Adipocyte (in vitro differentiated cells): ENCODE results near the gene PCBP3.

Experiments used
- DNase-seq: peaks from one replicate; pipeline ENCODE4 v3.0.0-alpha.2; 2015; ENCODE audit warnings: low read depth
- H3K27me3 ChIP-seq: replicated peaks from 2 replicates; pipeline ENCODE4 v1.7.0; 2013; ENCODE audit warnings: mild to moderate bottlenecking, low read length, moderate library complexity; ENCODE audit not compliant: control insufficient read depth, insufficient read depth
- H3K36me3 ChIP-seq: 2 replicates; pipeline ENCODE4 v1.7.0; 2013; ENCODE audit warnings: low read length, mild to moderate bottlenecking, moderate library complexity; ENCODE audit not compliant: control insufficient read depth, insufficient read depth, severe bottlenecking
- H3K4me1 ChIP-seq: 2 replicates; pipeline ENCODE4 v1.7.0; 2013; ENCODE audit warnings: mild to moderate bottlenecking, low read length, moderate library complexity; ENCODE audit not compliant: control insufficient read depth, insufficient read depth
- H3K4me3 ChIP-seq: 2 replicates; pipeline ENCODE4 v1.7.0; 2013; ENCODE audit warnings: mild to moderate bottlenecking, low read length, moderate library complexity
- H3K9ac ChIP-seq: 2 replicates; pipeline ENCODE4 v1.7.0; 2013; ENCODE audit warnings: mild to moderate bottlenecking, low read length, moderate library complexity
- H3K9me3 ChIP-seq: 2 replicates; pipeline ENCODE4 v1.7.0; 2013; ENCODE audit warnings: mild to moderate bottlenecking, low read length, moderate library complexity; ENCODE audit not compliant: control insufficient read depth

Gene PCBP3

GRCh38 chr21:45799765-45800338 lies 156.3 kb downstream of the PCBP3 start:
- H3K27me3 ChIP-seq, result no peaks in the 10 kb centered on the region
- H3K36me3 ChIP-seq, result no peaks in the 10 kb centered on the region
- H3K4me1 ChIP-seq, result no peaks in the 10 kb centered on the region
- H3K9me3 ChIP-seq, result no peaks in the 10 kb centered on the region
- H3K4me3 ChIP-seq, result no peak overlapping the region
- H3K9ac ChIP-seq, result no peak overlapping the region
- DNase-seq, result no peak

- no peaks in the 10 kb centered on the region for H3K9me3 ChIP-seq
- H3K36me3 ChIP-seq, result no peaks in the 10 kb centered on the region
- H3K4me3 ChIP-seq, result no peak overlapping the region
- no peak for DNase-seq
- no peak overlapping the region for H3K9ac ChIP-seq
- no peaks in the 10 kb centered on the region for H3K4me1 ChIP-seq
- no peaks in the 10 kb centered on the region for H3K27me3 ChIP-seq
These were observed 157.0 kb downstream of the PCBP3 start for GRCh38 chr21:45800339-45801080.

GRCh38 chr21:45801129-45801964 lies 157.8 kb downstream of the PCBP3 start:
- Histone ChIP-seq H3K27me3 (no peaks in the 10 kb centered on the region), H3K36me3 (no peaks in the 10 kb centered on the region), H3K9me3 (no peaks in the 10 kb centered on the region), H3K4me3 (no peak overlapping the region), H3K9ac (no peak overlapping the region), H3K4me1 (no peaks in the 10 kb centered on the region)
- DNase-seq, result no peak

- Histone ChIP-seq H3K36me3 (peaks cover 4% of the 10 kb centered on the region), H3K27me3 (no peaks in the 10 kb centered on the region), H3K9ac (no peak overlapping the region), H3K4me3 (no peak overlapping the region), H3K4me1 (no peaks in the 10 kb centered on the region), H3K9me3 (no peaks in the 10 kb centered on the region)
- no peak for DNase-seq
These were observed 158.5 kb downstream of the PCBP3 start for GRCh38 chr21:45801989-45802388.

GRCh38 chr21:45802425-45802824 lies 158.9 kb downstream of the PCBP3 start:
- Histone ChIP-seq H3K9me3 (no peaks in the 10 kb centered on the region), H3K4me3 (no peak overlapping the region)
- no peak for DNase-seq

GRCh38 chr21:45802956-45803617 lies 159.6 kb downstream of the PCBP3 start:
- Histone ChIP-seq H3K27me3 (no peaks in the 10 kb centered on the region), H3K9me3 (no peaks in the 10 kb centered on the region)
- no peak for DNase-seq

More at GRCh38 chr21:45802425-45802824, 158.9 kb downstream of the PCBP3 start:
- Histone ChIP-seq H3K9ac (no peak overlapping the region), H3K4me1 (no peaks in the 10 kb centered on the region), H3K27me3 (no peaks in the 10 kb centered on the region), H3K36me3 (peaks cover 4% of the 10 kb centered on the region)

GRCh38 chr21:45803618-45804340 lies 160.3 kb downstream of the PCBP3 start:
- H3K4me1 ChIP-seq, result no peaks in the 10 kb centered on the region
- no peaks in the 10 kb centered on the region for H3K27me3 ChIP-seq

More at GRCh38 chr21:45802956-45803617, 159.6 kb downstream of the PCBP3 start:
- H3K9ac ChIP-seq, result no peak overlapping the region
- no peaks in the 10 kb centered on the region for H3K4me1 ChIP-seq
- H3K4me3 ChIP-seq, result no peak overlapping the region
- peaks cover 4% of the 10 kb centered on the region for H3K36me3 ChIP-seq

GRCh38 chr21:45804809-45805313 lies 161.3 kb downstream of the PCBP3 start:
- no peaks in the 10 kb centered on the region for H3K27me3 ChIP-seq
- H3K9me3 ChIP-seq, result no peaks in the 10 kb centered on the region
- DNase-seq, result no peak
- no peak overlapping the region for H3K4me3 ChIP-seq
- peaks cover 4% of the 10 kb centered on the region for H3K36me3 ChIP-seq
- no peak overlapping the region for H3K9ac ChIP-seq
- H3K4me1 ChIP-seq, result no peaks in the 10 kb centered on the region

More at GRCh38 chr21:45803618-45804340, 160.3 kb downstream of the PCBP3 start:
- no peaks in the 10 kb centered on the region for H3K9me3 ChIP-seq
- no peak overlapping the region for H3K4me3 ChIP-seq
- no peak for DNase-seq
- no peak overlapping the region for H3K9ac ChIP-seq
- peaks cover 4% of the 10 kb centered on the region for H3K36me3 ChIP-seq

- no peaks in the 10 kb centered on the region for H3K27me3 ChIP-seq
- no peak overlapping the region for H3K4me3 ChIP-seq
- no peak for DNase-seq
- H3K9me3 ChIP-seq, result no peaks in the 10 kb centered on the region
- H3K36me3 ChIP-seq, result peaks cover 4% of the 10 kb centered on the region
- no peak overlapping the region for H3K9ac ChIP-seq
- peaks cover 3% of the 10 kb centered on the region for H3K4me1 ChIP-seq
These were observed 161.8 kb downstream of the PCBP3 start for GRCh38 chr21:45805321-45805720.

GRCh38 chr21:45806042-45806441 lies 162.5 kb downstream of the PCBP3 start:
- Histone ChIP-seq H3K9me3 (no peaks in the 10 kb centered on the region), H3K4me3 (no peak overlapping the region), H3K4me1 (peaks cover 9% of the 10 kb centered on the region), H3K27me3 (no peaks in the 10 kb centered on the region), H3K36me3 (peaks cover 4% of the 10 kb centered on the region), H3K9ac (no peak overlapping the region)
- DNase-seq, result no peak
